Ovary (tissue), 3 donors: ENCODE results near the gene LEFTY2.
"Not testable (repeated sequence)": the region's sequence is repeated elsewhere in the genome, so short reads cannot be mapped to it uniquely, and the experiment has no call there.

Experiments
- EP300 ChIP-seq: sonication (generic); formaldehyde crosslinking; IDR thresholded peaks from one replicate; pipeline ENCODE4 v1.6.1; 2017; ENCODE audit warnings: antibody characterized with exemption
- POLR2A ChIP-seq: fragments of 450-650 bp; IDR thresholded peaks from one replicate; pipeline ENCODE4 v1.6.1; 2017; ENCODE audit warnings: antibody characterized with exemption, mild to moderate bottlenecking, moderate library complexity
- TF ChIP-seq, protein P1 (sequence below), 3 donors: fragments of 450-650 bp in 2 of 3; fragments of 200-600 bp in 1 of 3; IDR thresholded peaks; one replicate each; pipeline versions ENCODE4 v1.5.1 to v1.8.0; 2016 to 2022; ENCODE audit warnings: antibody characterized with exemption in 3 of 3, mild to moderate bottlenecking in 1 of 3
- donor health status: DM: no; HTN: no; CAD: no.

DNA sequence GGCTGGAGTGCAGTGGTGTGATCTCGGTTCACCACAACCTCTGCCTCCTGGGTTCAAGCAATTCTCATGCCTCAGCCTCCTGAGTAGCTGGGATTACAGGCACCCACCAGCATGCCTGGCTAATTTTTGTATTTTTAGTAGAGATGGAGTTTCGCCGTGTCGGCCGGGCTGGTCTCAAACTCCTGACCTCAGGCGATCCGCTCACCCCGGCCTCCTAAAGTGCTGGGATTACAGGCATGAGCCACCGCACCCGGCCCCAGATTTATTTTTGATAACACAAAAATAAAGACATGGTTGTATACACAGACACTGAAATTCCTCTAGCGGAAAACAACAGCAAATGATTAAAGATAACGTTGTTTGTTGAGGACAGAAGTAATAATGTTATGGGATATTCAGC lies 34.1 kb upstream of the LEFTY2 start:
- TF ChIP-seq, protein P1, sequence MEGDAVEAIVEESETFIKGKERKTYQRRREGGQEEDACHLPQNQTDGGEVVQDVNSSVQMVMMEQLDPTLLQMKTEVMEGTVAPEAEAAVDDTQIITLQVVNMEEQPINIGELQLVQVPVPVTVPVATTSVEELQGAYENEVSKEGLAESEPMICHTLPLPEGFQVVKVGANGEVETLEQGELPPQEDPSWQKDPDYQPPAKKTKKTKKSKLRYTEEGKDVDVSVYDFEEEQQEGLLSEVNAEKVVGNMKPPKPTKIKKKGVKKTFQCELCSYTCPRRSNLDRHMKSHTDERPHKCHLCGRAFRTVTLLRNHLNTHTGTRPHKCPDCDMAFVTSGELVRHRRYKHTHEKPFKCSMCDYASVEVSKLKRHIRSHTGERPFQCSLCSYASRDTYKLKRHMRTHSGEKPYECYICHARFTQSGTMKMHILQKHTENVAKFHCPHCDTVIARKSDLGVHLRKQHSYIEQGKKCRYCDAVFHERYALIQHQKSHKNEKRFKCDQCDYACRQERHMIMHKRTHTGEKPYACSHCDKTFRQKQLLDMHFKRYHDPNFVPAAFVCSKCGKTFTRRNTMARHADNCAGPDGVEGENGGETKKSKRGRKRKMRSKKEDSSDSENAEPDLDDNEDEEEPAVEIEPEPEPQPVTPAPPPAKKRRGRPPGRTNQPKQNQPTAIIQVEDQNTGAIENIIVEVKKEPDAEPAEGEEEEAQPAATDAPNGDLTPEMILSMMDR (IDR thresholded peaks at IDR 0.05): not testable (repeated sequence)
- TF ChIP-seq POLR2A, EP300: not testable (repeated sequence)
